C4-2B (cell line): ENCODE results near the gene GPR37.

ENCODE experiments used
- ZFX ChIP-seq: fragments of 450-650 bp; IDR thresholded peaks from 2 replicates; pipeline ENCODE4 v1.6.1; 2017
- TF ChIP-seq, protein P1 (sequence below): fragments of 450-650 bp; conservative IDR thresholded peaks from 2 replicates; pipeline ENCODE4 v1.5.1; 2017; ENCODE audit warnings: mild to moderate bottlenecking

- TF ChIP-seq, protein P1, sequence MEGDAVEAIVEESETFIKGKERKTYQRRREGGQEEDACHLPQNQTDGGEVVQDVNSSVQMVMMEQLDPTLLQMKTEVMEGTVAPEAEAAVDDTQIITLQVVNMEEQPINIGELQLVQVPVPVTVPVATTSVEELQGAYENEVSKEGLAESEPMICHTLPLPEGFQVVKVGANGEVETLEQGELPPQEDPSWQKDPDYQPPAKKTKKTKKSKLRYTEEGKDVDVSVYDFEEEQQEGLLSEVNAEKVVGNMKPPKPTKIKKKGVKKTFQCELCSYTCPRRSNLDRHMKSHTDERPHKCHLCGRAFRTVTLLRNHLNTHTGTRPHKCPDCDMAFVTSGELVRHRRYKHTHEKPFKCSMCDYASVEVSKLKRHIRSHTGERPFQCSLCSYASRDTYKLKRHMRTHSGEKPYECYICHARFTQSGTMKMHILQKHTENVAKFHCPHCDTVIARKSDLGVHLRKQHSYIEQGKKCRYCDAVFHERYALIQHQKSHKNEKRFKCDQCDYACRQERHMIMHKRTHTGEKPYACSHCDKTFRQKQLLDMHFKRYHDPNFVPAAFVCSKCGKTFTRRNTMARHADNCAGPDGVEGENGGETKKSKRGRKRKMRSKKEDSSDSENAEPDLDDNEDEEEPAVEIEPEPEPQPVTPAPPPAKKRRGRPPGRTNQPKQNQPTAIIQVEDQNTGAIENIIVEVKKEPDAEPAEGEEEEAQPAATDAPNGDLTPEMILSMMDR = peak; percentile 96
- TF ChIP-seq ZFX = no peak
These were observed 19.6 kb upstream of the GPR37 start for GRCh38 chr7:124784879-124785818.
